T-helper 2 cell (primary cell): ENCODE results near the gene DPM2.

Experiments used
- DNase-seq, 5 experiments: peaks; one replicate each; pipeline versions ENCODE4 v3.0.0 to v3.0.0-alpha.2; 2012 to 2022

DPM2 gene

GRCh38 chr9:127973169-127974000, 35.7 kb upstream of the DPM2 start:
- DNase-seq: no peak

- DNase-seq: no peak
These were observed 34.7 kb upstream of the DPM2 start for GRCh38 chr9:127972236-127972871.

GRCh38 chr9:127971357-127972235, 33.9 kb upstream of the DPM2 start:
- DNase-seq: peak in 2 of 5 experiments; percentile 69 to 78

DNA sequence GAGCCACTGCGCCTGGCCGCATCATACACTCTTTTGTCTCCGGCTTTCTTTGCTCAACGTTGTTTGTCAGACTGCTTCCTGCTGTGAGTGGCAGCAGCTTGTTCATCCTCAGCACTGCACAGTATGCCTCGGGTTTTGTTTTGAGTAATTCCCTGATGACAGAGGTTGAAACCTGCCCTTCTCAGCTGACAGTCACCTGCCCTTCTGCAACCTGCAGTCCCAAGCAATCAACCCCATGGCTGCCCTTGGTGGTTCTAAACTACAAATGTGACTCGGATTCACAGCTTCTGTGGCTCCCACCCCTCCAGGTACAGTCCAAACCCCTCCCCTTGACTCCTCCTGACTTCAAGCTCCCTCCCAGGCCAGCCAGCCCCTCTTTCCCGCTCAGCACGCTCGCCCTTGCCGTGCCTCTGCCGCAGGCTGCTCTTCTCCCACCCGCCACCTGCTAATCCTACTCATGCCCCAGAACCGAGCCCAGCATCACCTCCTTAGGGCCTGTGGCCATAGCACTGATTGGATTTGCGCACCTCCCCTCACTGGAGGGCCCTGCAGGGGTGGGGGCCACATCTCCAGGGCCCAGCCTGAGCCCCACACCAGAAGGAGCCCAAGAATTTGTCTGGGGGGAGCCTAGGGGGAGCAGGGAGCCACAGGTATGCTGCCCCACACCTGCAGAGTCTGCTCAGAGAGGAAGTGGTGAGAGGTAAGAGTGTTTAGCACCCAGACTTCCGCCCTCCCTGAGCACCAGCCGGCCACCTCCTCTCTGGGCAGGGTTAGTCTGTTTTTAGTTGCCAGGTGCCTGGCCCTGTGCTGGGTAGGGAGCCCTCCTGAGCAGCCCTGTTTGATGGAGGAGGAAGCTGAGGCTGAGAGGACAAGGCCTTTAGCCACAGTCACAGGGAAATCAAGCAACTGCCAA, 33.0 kb upstream of the DPM2 start:
- DNase-seq: peak in 4 of 5 experiments; percentile 50 to 96 (median 63)

GRCh38 chr9:127968700-127969383, 31.2 kb upstream of the DPM2 start:
- DNase-seq: no peak

DNA sequence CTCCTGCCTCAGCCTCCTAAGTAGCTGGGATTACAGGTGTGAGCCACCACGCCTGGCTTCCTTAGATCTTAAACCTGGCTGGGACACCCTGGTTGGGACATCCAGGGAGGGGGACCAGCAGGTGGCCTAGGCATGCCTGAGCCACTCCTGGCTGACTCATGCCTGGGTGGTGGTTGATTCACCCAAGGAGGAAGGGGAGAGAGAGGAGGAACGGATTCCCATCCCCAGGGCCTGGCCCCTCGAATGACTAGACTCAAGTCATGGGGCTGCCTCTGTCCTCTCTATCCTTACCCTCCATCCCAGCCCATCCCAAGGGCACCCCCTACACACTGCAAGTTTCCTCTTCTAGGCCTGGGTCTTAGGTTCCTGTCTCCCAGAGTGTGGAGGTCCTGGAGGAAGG, 30.4 kb upstream of the DPM2 start:
- no peak for DNase-seq

DNA sequence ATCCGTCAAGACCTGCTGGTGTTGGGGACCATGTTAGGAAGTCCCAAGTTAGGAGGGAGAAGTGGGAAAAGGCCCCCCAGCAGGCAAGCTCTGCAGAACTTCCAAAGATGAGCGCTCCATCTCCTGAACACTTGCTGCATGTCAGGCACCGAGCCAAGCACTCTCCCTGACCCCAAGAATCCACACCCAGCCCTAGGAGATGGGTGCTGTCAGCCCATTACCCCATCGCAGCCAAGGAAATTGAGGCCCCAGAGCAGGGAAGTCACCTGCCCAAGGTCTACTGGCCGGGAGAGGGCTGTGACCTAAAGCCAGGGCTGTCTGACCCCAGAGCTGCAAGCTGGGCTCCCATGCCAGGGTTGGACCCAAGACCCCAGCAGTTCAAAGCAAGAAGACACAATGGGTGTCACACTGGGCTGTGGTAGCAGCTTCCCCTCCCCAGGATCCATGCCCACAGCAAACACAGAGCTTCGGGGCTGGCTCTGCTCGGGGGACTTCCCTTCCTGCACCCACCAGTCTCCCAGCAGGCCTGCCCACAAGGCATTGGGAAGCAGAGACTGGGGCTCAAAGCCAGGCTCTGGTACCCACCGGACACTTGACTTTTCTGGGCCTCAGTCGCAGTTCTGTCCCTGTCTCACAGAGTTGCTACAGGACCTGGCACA, 29.6 kb upstream of the DPM2 start:
- no peak for DNase-seq

- DNase-seq: no peak
These were observed 28.9 kb upstream of the DPM2 start for GRCh38 chr9:127966416-127967150.

GRCh38 chr9:127965953-127966352, 28.3 kb upstream of the DPM2 start:
- no peak for DNase-seq

DNA sequence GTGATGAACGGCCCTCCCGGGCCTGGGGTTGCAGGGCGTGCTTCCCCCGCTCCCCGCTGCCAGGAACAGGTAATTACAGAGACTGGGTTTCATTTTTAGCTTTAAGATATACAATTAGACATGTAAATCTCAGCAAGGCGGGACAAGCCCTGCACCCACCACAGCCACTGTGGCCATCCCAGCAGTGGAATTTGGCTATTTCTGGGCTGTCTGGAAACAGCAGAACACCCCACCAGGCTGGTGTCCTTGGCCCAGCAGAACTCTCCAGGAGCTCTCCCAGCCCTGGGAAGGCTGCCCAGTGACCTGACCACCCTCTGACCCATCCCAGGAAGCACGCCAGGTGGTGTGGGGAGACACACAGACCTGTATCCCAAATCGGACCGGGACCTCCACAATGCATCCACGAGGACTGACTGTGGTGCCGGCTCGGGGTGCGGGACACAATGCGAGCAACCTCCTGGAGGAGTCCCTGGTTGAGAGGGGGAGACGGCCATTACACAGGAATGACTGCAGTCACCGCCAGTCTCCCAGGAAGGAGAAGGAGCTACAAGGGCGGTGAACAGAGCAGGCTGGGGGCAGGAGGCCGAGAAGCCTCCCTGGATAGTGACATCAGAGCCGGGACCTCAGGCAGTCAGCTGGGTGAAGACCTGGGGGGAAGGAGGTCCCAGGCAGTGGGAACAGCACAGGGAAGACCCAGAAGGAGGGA, 25.9 kb upstream of the DPM2 start:
- no peak for DNase-seq

DNA sequence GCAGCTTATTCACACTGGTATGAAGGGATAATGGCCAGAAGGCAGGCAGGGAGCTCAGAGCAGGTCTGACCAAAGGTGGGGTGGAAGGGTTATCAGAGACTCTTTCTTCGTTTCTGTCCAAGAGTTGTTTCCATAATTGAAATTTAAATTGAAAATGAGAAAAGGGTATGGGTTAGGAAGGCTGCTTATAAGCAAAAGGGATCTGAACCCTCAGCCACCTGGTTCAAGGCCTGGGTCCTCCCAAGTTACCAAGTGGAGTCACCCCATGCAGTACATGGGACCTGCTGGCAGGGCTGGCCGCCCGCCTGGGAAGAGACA, 25.3 kb upstream of the DPM2 start:
- DNase-seq: no peak

GRCh38 chr9:127962278-127962677, 24.6 kb upstream of the DPM2 start:
- DNase-seq: no peak

DNA sequence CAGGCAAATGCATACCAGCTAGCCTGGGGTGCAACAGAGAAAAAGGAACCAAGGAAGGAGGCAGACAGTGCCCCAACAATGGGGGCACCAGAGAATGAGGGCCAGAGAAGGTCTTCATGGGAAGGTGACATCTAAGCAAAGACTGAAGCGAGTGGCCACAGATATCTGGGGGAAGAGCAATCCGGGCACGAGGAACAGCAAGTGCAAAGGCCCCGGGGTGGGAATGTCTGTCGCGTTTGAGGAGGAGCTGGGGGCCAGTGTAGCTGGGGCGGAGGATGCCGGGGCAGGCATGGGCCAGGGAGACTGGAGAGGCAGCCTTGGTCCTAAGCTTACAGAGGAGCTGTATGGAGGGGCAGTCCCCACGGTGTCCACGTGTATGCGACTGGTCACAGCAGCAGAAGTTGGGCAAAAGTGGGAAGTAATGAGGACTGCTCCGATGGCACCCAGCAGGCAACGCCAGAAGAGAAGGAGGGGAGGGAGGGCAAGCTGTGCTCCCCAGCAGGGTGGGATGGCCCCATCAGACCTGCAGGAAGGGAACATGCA, 24.0 kb upstream of the DPM2 start:
- DNase-seq: no peak

- DNase-seq: no peak
These were observed 23.5 kb upstream of the DPM2 start for GRCh38 chr9:127961155-127961490.

DNA sequence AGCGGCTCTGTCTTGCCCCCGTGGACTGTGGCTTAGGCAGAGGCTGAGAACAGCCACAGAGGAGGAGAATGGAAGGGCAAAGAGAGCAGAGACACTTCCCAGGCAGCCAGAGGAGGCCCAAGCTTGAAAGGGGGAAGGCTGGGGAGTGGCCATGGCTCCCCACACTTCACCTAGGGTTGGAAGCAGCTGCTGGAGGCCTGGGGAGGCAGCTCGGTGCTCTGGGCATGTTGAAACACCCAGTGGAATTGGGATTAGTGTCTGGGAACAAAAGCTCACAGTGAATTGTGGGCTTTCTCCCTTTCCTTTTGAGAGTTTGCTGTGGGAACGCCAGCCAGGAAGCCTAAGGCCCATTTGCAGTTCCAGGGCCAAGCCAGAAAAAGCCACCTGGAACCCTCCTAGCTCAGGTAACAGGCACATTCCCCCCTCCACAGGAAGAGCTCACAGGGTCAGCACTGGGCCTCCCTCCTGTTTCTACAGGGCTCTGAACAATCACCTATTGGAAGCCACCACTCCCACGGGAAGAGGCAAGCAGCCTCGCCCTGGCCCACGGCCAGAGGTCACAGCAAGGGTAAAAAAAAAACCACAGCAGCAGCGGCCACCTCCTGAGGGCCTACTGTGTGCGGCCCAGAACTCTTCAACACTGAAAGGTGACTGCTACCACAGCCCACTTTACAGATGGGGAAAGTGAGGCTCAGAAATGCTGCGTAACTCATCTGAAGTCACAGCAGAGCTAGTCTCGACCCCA, 22.9 kb upstream of the DPM2 start:
- DNase-seq: no peak

DNA sequence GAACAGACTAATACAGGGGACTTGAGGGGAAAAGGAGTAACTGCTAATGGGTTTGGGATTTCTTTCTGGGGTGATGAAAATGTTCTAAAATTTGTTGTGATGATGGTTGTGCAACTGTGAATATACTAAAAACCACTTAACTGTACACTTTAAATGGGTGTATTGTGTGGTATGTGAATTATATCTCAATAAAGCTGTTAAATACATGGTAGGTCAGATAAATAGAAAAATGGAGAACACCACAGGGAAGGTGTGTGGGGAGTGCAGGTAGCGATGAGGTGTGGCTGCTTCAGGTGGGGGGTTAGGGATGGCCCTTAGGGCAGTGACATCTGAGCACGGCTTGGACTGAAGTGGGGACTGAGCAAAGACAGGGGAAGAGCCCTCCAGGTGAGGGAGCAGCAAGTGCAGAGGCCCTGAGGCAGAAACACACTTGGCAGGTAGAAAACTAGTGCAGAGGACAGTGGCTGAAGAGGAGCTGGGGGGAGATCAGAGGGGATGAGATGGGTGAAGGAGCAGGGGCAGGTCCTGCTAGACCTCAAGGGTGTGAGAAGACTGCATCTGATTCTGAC, 22.3 kb upstream of the DPM2 start:
- DNase-seq: no peak

- no peak for DNase-seq
These were observed 21.7 kb upstream of the DPM2 start for GRCh38 chr9:127959398-127959797.

DNA sequence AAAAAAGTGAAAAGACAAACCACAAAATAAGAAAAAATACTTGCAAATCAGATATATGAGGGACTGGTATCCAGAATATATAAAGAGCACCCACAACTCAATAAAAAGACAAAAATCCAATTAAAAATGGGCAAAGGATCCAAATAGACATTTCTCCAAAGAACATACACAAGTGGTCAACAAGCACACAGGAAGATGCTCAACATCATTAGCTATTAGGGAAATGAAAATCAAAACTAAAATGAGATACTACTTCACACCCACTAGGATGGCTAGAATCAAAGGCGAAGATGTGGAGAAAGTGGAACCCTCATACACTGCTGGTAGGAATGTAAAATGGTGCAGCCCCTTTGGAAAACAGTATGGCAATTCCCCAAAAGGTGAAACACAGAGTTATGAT, 21.1 kb upstream of the DPM2 start:
- DNase-seq: no peak
